ENCODE data around the gene ACYP2. TPM values are rescaled to one million over a fixed set of nuclear protein-coding genes. Genes with fewer than 3 reads are reported as not detected.

ACYP2 gene
- total and polyA plus RNA-seq, 12 donors = 36.9 to 101 (median 53.1) TPM

DNA sequence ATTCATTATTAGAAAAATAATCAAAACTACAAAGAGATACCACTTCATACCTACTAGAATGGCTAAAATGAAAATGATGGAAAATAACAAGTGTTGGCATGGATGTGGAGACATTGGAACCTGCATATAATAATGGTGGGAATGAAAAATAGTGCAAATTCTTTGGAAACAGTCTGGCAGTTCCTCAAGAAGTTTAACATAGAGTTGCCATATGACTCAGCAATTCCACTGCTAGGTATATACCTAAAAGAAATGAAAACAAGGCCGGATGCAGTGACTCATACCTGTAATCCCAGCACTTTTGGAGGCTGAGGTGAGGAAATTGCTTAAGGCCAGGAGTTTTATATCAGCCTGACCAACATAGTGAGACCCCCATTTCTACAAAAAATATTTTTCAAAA lies 41.6 kb upstream of the ACYP2 start:
- Histone ChIP-seq H3K9me3 (replicated peaks in 1 of 3) (no peaks in the 10 kb centered on the region), H3K4me3 (no peak overlapping the region), H3K27me3 (no peaks in the 10 kb centered on the region), H3K4me1 (replicated peaks in 1 of 2) (no peaks in the 10 kb centered on the region), H3K27ac (no peak overlapping the region), H3K36me3 (replicated peaks in 1 of 2) (no peaks in the 10 kb centered on the region)
- TF ChIP-seq, protein P1, sequence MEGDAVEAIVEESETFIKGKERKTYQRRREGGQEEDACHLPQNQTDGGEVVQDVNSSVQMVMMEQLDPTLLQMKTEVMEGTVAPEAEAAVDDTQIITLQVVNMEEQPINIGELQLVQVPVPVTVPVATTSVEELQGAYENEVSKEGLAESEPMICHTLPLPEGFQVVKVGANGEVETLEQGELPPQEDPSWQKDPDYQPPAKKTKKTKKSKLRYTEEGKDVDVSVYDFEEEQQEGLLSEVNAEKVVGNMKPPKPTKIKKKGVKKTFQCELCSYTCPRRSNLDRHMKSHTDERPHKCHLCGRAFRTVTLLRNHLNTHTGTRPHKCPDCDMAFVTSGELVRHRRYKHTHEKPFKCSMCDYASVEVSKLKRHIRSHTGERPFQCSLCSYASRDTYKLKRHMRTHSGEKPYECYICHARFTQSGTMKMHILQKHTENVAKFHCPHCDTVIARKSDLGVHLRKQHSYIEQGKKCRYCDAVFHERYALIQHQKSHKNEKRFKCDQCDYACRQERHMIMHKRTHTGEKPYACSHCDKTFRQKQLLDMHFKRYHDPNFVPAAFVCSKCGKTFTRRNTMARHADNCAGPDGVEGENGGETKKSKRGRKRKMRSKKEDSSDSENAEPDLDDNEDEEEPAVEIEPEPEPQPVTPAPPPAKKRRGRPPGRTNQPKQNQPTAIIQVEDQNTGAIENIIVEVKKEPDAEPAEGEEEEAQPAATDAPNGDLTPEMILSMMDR (IDR thresholded peaks at IDR 0.05) = no peak
- no peak for TF ChIP-seq POLR2A (IDR thresholded peaks at IDR 0.05)
- intact Hi-C loops (cut with DNase I) = no loop called here
- 85 to 97% (median 88%) methylated on average over 1 of the region's 1 CpG for WGBS, 4 donors
- no peak for DNase-seq

DNA sequence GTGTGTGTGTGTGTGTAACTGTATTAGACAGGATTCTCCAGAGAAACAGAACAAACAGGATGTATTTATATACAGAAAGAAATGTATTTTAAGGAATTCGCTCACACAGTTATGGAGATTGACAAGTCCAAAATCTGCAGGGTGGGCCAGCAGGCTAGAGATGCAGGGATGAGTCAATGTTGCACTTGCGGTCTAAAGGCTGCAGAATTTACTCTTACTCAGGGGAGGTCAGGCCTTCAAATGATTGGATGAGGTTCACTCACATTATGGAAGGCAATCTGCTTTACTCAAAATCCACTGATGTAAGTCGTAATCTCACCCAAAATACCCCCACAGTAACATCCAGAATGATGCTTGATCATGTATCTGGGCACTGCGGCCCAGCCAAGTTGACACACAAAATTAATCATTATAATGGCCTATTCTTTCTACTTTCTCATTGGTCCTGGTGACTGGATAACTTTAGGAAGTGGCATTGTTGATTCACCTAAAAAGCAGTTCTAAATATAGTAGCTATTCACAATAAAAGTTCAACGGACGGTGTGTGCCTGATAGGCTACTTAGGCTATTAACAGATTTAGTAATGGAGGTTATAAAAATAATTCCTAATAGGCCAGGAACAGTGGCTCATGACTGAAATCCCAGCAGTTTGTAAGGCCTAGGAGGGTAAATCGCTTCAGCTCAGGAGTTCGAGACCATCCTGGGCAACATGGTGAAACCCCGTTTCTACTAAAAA lies 40.6 kb upstream of the ACYP2 start:
- WGBS, 4 donors = 79 to 87% (median 84%) methylated on average over 9 of the region's 9 CpGs
- no peaks in the 10 kb centered on the region for H3K4me1 ChIP-seq (replicated peaks in 1 of 2)
- no peaks in the 10 kb centered on the region for H3K36me3 ChIP-seq (replicated peaks in 1 of 2)
- no peak for DNase-seq
- no peak overlapping the region for H3K27ac ChIP-seq
- intact Hi-C loops (cut with DNase I) = no loop called here
- H3K4me3 ChIP-seq = no peak overlapping the region
- no peaks in the 10 kb centered on the region for H3K27me3 ChIP-seq
- no peak for TF ChIP-seq POLR2A (IDR thresholded peaks at IDR 0.05)
- TF ChIP-seq, protein P1 (IDR thresholded peaks at IDR 0.05) = no peak
- H3K9me3 ChIP-seq (replicated peaks in 1 of 3) = no peaks in the 10 kb centered on the region

DNA sequence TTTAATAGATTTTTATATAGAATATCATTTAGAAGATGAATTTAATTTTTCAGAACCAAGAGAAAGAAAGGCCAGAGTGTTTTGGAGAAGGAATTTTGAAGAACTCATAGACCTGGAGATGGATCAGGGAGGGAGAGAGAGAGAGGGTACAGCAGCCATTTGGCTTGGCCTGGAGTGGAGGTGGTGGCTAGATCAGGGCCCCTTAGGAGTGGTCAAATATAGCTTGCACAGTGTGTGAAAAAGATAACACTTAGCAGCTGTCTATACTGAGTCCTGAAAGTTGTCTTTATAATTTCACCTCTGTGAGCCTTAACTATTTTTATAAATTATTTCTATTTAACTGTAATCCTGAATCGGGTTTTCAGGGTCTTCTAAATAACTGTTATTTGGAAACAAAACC lies 38.8 kb upstream of the ACYP2 start:
- no peak for DNase-seq
- intact Hi-C loops (cut with DNase I) = no loop called here
- 90 to 98% (median 92%) methylated on average over 1 of the region's 1 CpG for WGBS, 4 donors
- Histone ChIP-seq H3K9me3 (replicated peaks in 1 of 3) (no peaks in the 10 kb centered on the region), H3K4me1 (replicated peaks in 1 of 2) (no peaks in the 10 kb centered on the region), H3K36me3 (replicated peaks in 1 of 2) (no peaks in the 10 kb centered on the region), H3K27ac (no peak overlapping the region), H3K27me3 (no peaks in the 10 kb centered on the region), H3K4me3 (no peak overlapping the region)
- TF ChIP-seq, protein P1 (IDR thresholded peaks at IDR 0.05) = no peak
- no peak for TF ChIP-seq POLR2A (IDR thresholded peaks at IDR 0.05)

DNA sequence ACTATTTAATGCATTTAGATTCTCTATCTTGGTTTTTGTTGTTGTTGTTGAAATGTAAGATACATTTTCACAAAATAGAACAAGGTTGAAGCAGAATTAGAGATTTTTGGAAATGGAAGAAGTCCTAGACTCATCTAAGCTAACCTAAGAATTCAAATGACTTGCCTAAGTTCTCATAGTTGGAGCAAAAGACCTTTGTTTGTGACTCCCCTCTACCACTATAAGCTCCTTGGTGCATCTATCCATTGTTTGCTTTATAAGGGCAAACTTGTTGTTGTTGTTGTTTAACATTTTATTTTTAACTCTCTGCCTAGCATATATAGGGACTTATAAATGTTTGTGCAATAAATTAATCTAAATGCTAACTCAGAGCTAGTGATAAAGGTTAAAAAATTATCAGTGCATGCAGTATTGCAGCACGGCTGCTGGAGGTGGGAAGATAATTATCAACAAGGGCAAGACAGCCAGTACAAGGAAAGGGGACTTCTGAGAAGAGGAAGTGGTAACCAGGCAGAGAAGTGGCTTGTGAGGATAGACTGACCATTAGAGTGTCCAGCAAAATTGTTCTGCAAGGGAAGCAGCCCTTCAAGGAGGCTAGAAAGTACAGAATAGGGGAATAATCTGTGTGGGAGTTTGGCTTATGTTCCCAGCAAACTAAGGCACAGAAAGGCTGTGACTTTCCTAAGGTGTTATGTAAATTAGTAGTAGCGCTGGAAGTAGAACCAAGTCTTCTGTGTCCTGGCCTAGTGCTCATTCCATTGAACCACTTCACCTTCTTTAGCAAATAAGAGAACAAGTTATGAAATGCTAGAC lies 38.1 kb upstream of the ACYP2 start:
- H3K4me1 ChIP-seq (replicated peaks in 1 of 2) = no peaks in the 10 kb centered on the region
- H3K36me3 ChIP-seq (replicated peaks in 1 of 2) = no peaks in the 10 kb centered on the region
- H3K9me3 ChIP-seq (replicated peaks in 1 of 3) = no peaks in the 10 kb centered on the region
- TF ChIP-seq POLR2A (IDR thresholded peaks at IDR 0.05) = no peak
- TF ChIP-seq, protein P1 (IDR thresholded peaks at IDR 0.05) = no peak
- intact Hi-C loops (cut with DNase I) = no loop called here
- no peak overlapping the region for H3K27ac ChIP-seq
- 86 to 88% (median 87%) methylated on average over 2 of the region's 2 CpGs for WGBS, 4 donors
- no peak for DNase-seq
- H3K4me3 ChIP-seq = no peak overlapping the region
- H3K27me3 ChIP-seq = no peaks in the 10 kb centered on the region
